Measurements from ENCODE around the gene ZPBP2. TPM values are rescaled to one million over a fixed set of nuclear protein-coding genes. Genes with fewer than 3 reads are reported as not detected.

Gene ZPBP2
- total RNA-seq, 2 experiments from 2014 or later: not detected

Other genes starting within 250 kb of the ZPBP2 start
- not detected for gene PPP1R1B, start 241.2 kb upstream of the ZPBP2 start, total RNA-seq
- gene STARD3, start 231.1 kb upstream of the ZPBP2 start, total RNA-seq: 100 to 1,000 TPM; 102 to 118 TPM
- gene TCAP, start 202.9 kb upstream of the ZPBP2 start, total RNA-seq: 1 to 10 TPM; 4.2 to 5.2 TPM
- gene PNMT, start 199.7 kb upstream of the ZPBP2 start, total RNA-seq: under 1 TPM in 1 of 2 experiments, not detected in 1; 0.43 TPM
- gene PGAP3, start 180.1 kb upstream of the ZPBP2 start, total RNA-seq: 10 to 100 TPM; 20.9 to 22.6 TPM
- 1 to 10 TPM; 2.6 to 2.9 TPM for gene ERBB2, start 168.1 kb upstream of the ZPBP2 start, total RNA-seq
- gene MIEN1, start 137.7 kb upstream of the ZPBP2 start, total RNA-seq: 10 to 100 TPM; 29.5 to 30.1 TPM
- gene GRB7, start 130.3 kb upstream of the ZPBP2 start, total RNA-seq: not detected
- gene IKZF3, start 3.9 kb upstream of the ZPBP2 start, total RNA-seq: 10 to 100 TPM; 57.3 to 59.8 TPM
- gene GSDMB, start 50.4 kb downstream of the ZPBP2 start, total RNA-seq: 10 to 100 TPM; 25.3 to 25.4 TPM
- 100 to 1,000 TPM; 136 to 140 TPM for gene ORMDL3, start 59.4 kb downstream of the ZPBP2 start, total RNA-seq
- not detected for gene LRRC3C, start 59.5 kb downstream of the ZPBP2 start, total RNA-seq
- under 1 TPM; 0.41 to 0.78 TPM for gene GSDMA, start 94.8 kb downstream of the ZPBP2 start, total RNA-seq
- 10 to 100 TPM; 66.9 to 68.8 TPM for gene PSMD3, start 112.6 kb downstream of the ZPBP2 start, total RNA-seq
- not detected for gene CSF3, start 147.2 kb downstream of the ZPBP2 start, total RNA-seq
- 100 to 1,000 TPM; 103 to 104 TPM for gene MED24, start 186.2 kb downstream of the ZPBP2 start, total RNA-seq
- gene THRA, start 194.8 kb downstream of the ZPBP2 start, total RNA-seq: 10 to 100 TPM; 34.6 to 35.7 TPM
- gene NR1D1, start 232.4 kb downstream of the ZPBP2 start, total RNA-seq: 10 to 100 TPM; 24.1 to 25.6 TPM